K562 (cell line): ENCODE data around the gene MED15. TPM values are rescaled to one million over a fixed set of nuclear protein-coding genes. Genes with fewer than 3 reads are reported as not detected.
A peak's percentile ranks its signal among the peaks of the same experiment; 100 is the strongest.

Experiments
- CBX3 ChIP-seq, 2 experiments: IDR thresholded peaks; 1 replicate in 1 of 2; 2 replicates in 1 of 2; pipeline ENCODE4 v1.6.1; 2012; ENCODE audit warnings: inconsistent platforms in 2 of 2, low read length in 2 of 2, borderline replicate concordance in 1 of 2, control low read depth in 1 of 2
- DACH1 ChIP-seq: fragments of 450-650 bp; IDR thresholded peaks from 2 replicates; pipeline ENCODE4 v1.6.1; 2018; ENCODE audit not compliant: partially characterized antibody
- SUPT5H ChIP-seq: fragments of 450-650 bp; IDR thresholded peaks from 2 replicates; pipeline ENCODE4 v1.6.1; 2016
- TBP ChIP-seq: optimal IDR thresholded peaks from 2 replicates; pipeline ENCODE3; 2011; ENCODE audit warnings: low read depth, low read length, improper control_type of control experiment
- ZEB2 ChIP-seq: fragments of 450-650 bp; IDR thresholded peaks from 2 replicates; pipeline ENCODE4 v1.6.1; 2016
- polyA plus RNA-seq, 8 experiments: library from polyadenylated mRNA; depleted of rRNA in 4 of 8; stranded (reverse) in 5 of 8; unstranded in 3 of 8; fragments of >200 nt; fragmentation: Nextera tagmentation in 2 of 8; fragmentation: Illumina TruSeq in 1 of 8; extraction: Ambion mirVana in 2 of 8; extraction: Trizol in 1 of 8; gene quantifications; 2 replicates each; pipeline versions ENCODE4 v1.2.1 to v1.2.3, GENCODE V29; 2011 to 2014; ENCODE audit warnings: inconsistent platforms in 1 of 8, missing spikeins in 1 of 8
- total RNA-seq, 7 experiments: library from RNA; depleted of rRNA in 6 of 7; stranded (reverse); fragments of >200 nt in 6 of 7; fragmentation: Illumina TruSeq in 2 of 7; extraction: Trizol in 2 of 7; gene quantifications; 2 replicates each; pipeline versions ENCODE4 v1.2.1 to v1.2.3, GENCODE V29; 2011 to 2021; ENCODE audit warnings: low replicate concordance in 1 of 7
- TF ChIP-seq, protein P1 (sequence below), 2 experiments: fragments of 450-650 bp in 1 of 2; sonication (generic) in 1 of 2; formaldehyde crosslinking in 1 of 2; IDR thresholded peaks; 2 replicates each; pipeline versions ENCODE4 v1.7.1 to v1.9.0; 2016 to 2022; ENCODE audit warnings: inconsistent platforms in 1 of 2, mild to moderate bottlenecking in 1 of 2, missing genetic modification reagents in 1 of 2
- TF ChIP-seq, protein P2 (sequence below): fragments of 450-650 bp; formaldehyde crosslinking; IDR thresholded peaks from 2 replicates; pipeline ENCODE4 v1.4.0; 2020; ENCODE audit warnings: mild to moderate bottlenecking, moderate library complexity
- TF ChIP-seq, protein P3 (sequence below), 3 experiments: IDR thresholded peaks in 2 of 3; conservative IDR thresholded peaks in 1 of 3; 2 replicates each; pipeline ENCODE4 v1.5.1; 2011 to 2012; ENCODE audit warnings: low read length in 3 of 3, mild to moderate bottlenecking in 3 of 3, control low read depth in 2 of 3, improper control_type of control experiment in 1 of 3, inconsistent platforms in 1 of 3, low read depth in 1 of 3, mixed read lengths in 1 of 3, moderate library complexity in 1 of 3; ENCODE audit not compliant: insufficient read depth in 2 of 3

The MED15 gene
- total and polyA plus RNA-seq, 9 of the 15 experiments (the other 6 are each of a cell fraction or from before 2014, with no cell fraction given), result 4.0 to 271 (median 60.1) TPM

DNA sequence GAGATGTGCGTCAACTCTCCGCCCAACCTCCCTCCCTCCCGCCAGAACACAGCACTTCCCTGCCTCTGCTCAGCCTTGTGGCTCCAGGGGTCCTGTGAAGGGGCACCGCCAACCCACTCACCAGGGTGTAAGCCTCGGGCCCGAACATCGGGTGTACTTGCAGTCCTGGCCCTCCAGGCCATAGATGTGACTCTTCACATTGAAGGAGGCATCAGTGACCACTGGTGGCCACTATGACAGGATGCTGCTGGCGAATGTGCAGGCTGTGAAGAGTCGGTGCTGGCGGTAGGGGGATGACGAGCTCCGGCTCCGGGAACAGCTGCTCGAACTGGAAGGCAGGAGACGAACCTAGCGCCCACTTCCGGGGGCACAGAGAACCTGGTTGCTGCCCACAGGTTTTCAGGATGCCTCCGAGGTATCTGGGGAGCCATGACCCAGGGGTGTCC, 97.4 kb downstream of the MED15 start (continued):
- TF ChIP-seq, protein P1, sequence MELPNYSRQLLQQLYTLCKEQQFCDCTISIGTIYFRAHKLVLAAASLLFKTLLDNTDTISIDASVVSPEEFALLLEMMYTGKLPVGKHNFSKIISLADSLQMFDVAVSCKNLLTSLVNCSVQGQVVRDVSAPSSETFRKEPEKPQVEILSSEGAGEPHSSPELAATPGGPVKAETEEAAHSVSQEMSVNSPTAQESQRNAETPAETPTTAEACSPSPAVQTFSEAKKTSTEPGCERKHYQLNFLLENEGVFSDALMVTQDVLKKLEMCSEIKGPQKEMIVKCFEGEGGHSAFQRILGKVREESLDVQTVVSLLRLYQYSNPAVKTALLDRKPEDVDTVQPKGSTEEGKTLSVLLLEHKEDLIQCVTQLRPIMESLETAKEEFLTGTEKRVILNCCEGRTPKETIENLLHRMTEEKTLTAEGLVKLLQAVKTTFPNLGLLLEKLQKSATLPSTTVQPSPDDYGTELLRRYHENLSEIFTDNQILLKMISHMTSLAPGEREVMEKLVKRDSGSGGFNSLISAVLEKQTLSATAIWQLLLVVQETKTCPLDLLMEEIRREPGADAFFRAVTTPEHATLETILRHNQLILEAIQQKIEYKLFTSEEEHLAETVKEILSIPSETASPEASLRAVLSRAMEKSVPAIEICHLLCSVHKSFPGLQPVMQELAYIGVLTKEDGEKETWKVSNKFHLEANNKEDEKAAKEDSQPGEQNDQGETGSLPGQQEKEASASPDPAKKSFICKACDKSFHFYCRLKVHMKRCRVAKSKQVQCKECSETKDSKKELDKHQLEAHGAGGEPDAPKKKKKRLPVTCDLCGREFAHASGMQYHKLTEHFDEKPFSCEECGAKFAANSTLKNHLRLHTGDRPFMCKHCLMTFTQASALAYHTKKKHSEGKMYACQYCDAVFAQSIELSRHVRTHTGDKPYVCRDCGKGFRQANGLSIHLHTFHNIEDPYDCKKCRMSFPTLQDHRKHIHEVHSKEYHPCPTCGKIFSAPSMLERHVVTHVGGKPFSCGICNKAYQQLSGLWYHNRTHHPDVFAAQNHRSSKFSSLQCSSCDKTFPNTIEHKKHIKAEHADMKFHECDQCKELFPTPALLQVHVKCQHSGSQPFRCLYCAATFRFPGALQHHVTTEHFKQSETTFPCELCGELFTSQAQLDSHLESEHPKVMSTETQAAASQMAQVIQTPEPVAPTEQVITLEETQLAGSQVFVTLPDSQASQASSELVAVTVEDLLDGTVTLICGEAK (IDR thresholded peaks at IDR 0.05), result no peak
- TF ChIP-seq, protein P1 (CRISPR knock-in tag; IDR thresholded peaks at IDR 0.05), result no peak
- TF ChIP-seq, protein P2, sequence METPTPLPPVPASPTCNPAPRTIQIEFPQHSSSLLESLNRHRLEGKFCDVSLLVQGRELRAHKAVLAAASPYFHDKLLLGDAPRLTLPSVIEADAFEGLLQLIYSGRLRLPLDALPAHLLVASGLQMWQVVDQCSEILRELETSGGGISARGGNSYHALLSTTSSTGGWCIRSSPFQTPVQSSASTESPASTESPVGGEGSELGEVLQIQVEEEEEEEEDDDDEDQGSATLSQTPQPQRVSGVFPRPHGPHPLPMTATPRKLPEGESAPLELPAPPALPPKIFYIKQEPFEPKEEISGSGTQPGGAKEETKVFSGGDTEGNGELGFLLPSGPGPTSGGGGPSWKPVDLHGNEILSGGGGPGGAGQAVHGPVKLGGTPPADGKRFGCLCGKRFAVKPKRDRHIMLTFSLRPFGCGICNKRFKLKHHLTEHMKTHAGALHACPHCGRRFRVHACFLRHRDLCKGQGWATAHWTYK (CRISPR knock-in tag), result no peak
- peak; percentile 61 for TF ChIP-seq DACH1
- 0 out of 3 replicates have a peak, but pooled peaks of 1 of the 2 experiments have one; percentile 58 for TF ChIP-seq CBX3 (IDR thresholded peaks at IDR 0.05; ENCODE audit: borderline replicate concordance in 1 of 2, low read length in 2 of 2)
- TF ChIP-seq ZEB2, result no peak
- no peak for TF ChIP-seq SUPT5H
- TF ChIP-seq TBP, result no peak
- TF ChIP-seq, protein P3, sequence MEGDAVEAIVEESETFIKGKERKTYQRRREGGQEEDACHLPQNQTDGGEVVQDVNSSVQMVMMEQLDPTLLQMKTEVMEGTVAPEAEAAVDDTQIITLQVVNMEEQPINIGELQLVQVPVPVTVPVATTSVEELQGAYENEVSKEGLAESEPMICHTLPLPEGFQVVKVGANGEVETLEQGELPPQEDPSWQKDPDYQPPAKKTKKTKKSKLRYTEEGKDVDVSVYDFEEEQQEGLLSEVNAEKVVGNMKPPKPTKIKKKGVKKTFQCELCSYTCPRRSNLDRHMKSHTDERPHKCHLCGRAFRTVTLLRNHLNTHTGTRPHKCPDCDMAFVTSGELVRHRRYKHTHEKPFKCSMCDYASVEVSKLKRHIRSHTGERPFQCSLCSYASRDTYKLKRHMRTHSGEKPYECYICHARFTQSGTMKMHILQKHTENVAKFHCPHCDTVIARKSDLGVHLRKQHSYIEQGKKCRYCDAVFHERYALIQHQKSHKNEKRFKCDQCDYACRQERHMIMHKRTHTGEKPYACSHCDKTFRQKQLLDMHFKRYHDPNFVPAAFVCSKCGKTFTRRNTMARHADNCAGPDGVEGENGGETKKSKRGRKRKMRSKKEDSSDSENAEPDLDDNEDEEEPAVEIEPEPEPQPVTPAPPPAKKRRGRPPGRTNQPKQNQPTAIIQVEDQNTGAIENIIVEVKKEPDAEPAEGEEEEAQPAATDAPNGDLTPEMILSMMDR (IDR thresholded peaks at IDR 0.05 in 2 of 3, conservative IDR thresholded peaks at IDR 0.05 in 1 of 3; ENCODE audit: insufficient read depth in 2 of 3, low read depth in 1 of 3, low read length in 3 of 3), result peak; percentile 83 to 99 (median 85)
